Parathyroid adenoma (tissue), 2 donors: Measurements from ENCODE around the gene ATRN.

ENCODE experiments used
- H2AFZ ChIP-seq: fragments of 300-600 bp; sonication (generic); one replicate; pipeline ENCODE4 v1.7.0; 2017; ENCODE audit warnings: antibody characterized with exemption, mild to moderate bottlenecking
- H3K27ac ChIP-seq: fragments of 300-600 bp; sonication (generic); one replicate; pipeline ENCODE4 v1.7.0; 2017
- H3K27me3 ChIP-seq: fragments of 300-600 bp; sonication (generic); one replicate; pipeline ENCODE4 v1.7.0; 2017; ENCODE audit warnings: low read length; ENCODE audit not compliant: control insufficient read depth, insufficient read depth
- H3K36me3 ChIP-seq: fragments of 300-600 bp; sonication (generic); one replicate; pipeline ENCODE4 v1.7.0; 2017; ENCODE audit warnings: low read length; ENCODE audit not compliant: control insufficient read depth, insufficient read depth
- H3K4me1 ChIP-seq: fragments of 300-600 bp; sonication (generic); one replicate; pipeline ENCODE4 v1.7.0; 2017; ENCODE audit warnings: control low read depth
- H3K4me2 ChIP-seq: fragments of 300-600 bp; sonication (generic); one replicate; pipeline ENCODE4 v1.7.0; 2017; ENCODE audit warnings: low read length
- H3K4me3 ChIP-seq: fragments of 300-600 bp; sonication (generic); one replicate; pipeline ENCODE4 v1.7.0; 2017; ENCODE audit warnings: low read depth, low read length
- H3K79me2 ChIP-seq: fragments of 300-600 bp; sonication (generic); one replicate; pipeline ENCODE4 v1.7.0; 2017; ENCODE audit warnings: control low read depth
- H3K9ac ChIP-seq: fragments of 300-600 bp; sonication (generic); one replicate; pipeline ENCODE4 v1.7.0; 2017; ENCODE audit warnings: mild to moderate bottlenecking
- H3K9me3 ChIP-seq: fragments of 300-600 bp; sonication (generic); one replicate; pipeline ENCODE4 v1.7.0; 2017; ENCODE audit warnings: low read length; ENCODE audit not compliant: control insufficient read depth
- TF ChIP-seq, protein P1 (sequence below): fragments of 300-600 bp; sonication (generic); IDR thresholded peaks from one replicate; pipeline ENCODE4 v1.7.0; 2017; ENCODE audit warnings: antibody characterized with exemption, mild to moderate bottlenecking
- donor health status: primary hyperparathyroidism.

The ATRN gene

DNA sequence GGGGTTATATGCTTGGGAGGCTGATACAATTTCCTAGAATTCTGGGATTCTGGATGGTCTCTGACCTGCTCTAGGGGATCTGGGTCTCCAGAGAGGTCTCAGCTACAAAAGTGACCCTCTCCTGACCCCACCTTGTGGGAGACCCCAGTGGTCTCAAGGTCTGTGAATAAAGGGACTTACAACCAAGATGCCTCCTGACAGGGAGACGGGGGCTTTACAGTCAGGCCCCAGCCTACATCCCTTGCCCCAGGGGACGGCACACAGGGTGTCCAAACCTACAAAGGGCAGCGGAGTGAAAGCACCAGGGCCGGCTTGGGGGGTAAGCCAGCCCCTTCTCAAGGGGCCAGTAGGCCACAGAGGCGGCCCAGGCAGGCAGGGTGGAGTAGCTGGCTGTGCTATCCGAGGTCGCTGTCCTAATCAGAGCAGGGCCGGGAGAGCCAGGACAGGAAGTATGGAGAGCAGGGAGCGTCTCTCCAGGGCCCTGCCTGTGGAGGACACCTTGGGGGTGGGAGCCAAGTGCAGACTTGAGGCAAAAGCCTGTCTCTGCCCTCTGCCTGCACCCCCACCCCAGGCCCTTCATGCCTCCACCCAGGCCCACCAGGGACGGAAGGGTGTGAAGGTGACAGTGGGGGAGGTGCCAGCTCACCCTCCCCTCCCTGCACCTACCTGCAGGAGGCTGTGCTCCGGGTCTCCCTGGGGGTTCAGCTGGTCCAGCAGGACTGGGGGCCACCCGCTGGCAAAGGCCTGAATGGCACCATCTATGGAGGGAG lies 188.9 kb downstream of the ATRN start:
- H3K27me3 ChIP-seq = peaks cover 10% of the 10 kb centered on the region
- H3K79me2 ChIP-seq = no peaks in the 10 kb centered on the region
- H3K4me2 ChIP-seq = no peak overlapping the region
- no peak overlapping the region for H3K27ac ChIP-seq
- H3K9me3 ChIP-seq = no peaks in the 10 kb centered on the region
- no peak overlapping the region for H3K4me3 ChIP-seq
- H3K36me3 ChIP-seq = no peaks in the 10 kb centered on the region
- H2AFZ ChIP-seq = no peak overlapping the region
- no peaks in the 10 kb centered on the region for H3K4me1 ChIP-seq
- TF ChIP-seq, protein P1, sequence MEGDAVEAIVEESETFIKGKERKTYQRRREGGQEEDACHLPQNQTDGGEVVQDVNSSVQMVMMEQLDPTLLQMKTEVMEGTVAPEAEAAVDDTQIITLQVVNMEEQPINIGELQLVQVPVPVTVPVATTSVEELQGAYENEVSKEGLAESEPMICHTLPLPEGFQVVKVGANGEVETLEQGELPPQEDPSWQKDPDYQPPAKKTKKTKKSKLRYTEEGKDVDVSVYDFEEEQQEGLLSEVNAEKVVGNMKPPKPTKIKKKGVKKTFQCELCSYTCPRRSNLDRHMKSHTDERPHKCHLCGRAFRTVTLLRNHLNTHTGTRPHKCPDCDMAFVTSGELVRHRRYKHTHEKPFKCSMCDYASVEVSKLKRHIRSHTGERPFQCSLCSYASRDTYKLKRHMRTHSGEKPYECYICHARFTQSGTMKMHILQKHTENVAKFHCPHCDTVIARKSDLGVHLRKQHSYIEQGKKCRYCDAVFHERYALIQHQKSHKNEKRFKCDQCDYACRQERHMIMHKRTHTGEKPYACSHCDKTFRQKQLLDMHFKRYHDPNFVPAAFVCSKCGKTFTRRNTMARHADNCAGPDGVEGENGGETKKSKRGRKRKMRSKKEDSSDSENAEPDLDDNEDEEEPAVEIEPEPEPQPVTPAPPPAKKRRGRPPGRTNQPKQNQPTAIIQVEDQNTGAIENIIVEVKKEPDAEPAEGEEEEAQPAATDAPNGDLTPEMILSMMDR = no peak
- H3K9ac ChIP-seq = no peak overlapping the region

DNA sequence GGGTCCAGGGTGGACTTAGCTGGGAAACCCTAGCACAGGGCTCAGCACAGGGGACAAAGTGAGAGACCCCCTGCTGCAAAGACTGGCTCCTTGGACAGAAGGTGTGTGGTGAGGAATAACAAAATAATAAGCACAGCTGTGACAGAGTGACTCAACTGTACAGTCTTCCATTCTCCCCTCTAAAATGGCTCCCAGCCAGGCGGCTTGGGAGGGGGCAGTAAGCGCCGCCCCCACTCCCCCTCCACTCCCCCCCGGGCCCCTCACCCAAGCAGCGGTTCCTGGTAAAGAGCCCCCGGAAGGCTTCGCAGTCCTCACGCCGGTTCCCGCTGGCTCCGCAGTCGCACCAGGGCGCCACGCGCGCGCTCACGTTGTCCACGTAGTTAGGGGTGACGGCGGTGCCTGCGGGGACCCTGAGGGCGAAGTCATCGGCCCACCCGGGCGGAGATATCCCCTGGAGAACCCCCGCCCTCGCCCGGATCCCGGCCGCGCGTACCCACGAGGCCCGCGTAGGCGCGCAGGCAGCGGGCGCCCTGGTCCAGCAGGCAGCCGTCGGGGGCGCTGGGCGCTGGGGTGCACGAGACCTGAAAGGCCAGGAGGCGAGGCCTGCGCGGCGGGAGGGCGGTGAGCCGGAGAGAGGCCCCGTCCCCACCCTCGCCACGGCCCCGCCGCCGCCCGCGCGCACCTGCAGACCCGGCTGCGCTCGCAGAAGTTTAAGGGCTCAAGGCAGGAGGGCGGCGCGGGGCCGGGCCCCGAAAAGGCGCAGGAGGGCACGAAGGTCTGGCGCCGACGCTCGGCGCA lies 189.6 kb downstream of the ATRN start:
- no peak overlapping the region for H3K4me3 ChIP-seq
- H3K27me3 ChIP-seq = peaks cover 10% of the 10 kb centered on the region
- H3K36me3 ChIP-seq = no peaks in the 10 kb centered on the region
- TF ChIP-seq, protein P1 = no peak
- no peaks in the 10 kb centered on the region for H3K4me1 ChIP-seq
- no peak overlapping the region for H2AFZ ChIP-seq
- H3K9ac ChIP-seq = no peak overlapping the region
- no peaks in the 10 kb centered on the region for H3K9me3 ChIP-seq
- no peaks in the 10 kb centered on the region for H3K79me2 ChIP-seq
- no peak overlapping the region for H3K27ac ChIP-seq
- H3K4me2 ChIP-seq = no peak overlapping the region

DNA sequence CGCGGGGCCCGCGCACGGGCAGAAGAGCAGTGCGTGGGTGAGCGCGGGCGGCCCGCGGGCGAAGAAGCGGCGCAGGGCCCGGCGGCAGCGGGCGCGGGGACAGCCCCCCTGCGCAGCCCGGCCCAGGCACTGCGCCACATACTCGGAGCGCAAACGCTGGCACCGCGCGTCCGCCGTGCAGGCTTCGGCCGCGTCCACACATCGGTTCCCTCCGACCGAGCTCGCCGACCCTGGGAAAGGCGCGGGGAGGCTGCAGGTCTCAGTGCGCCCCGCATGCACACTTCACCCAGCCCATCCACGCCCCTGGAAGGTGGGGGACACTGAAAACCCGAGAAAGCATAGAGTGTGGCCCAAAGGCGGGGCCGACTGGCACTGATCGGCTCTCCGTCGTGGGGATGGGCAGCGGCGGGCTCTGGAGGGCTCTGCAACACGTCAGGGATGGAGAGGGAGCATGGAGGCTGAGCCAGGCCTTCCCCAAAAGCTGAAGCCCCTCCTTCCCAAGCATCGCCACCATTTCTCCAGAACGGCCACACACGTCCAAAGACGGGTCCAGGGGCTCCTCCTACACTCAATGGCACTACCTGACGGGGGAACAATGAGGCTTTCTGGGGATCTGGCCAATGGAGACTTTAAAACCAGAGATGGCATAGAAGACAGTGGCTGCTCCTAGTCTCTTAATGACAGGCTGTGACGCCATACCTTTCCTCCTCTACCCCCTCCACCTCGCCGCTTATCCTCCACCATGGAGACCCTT lies 190.4 kb downstream of the ATRN start:
- H3K4me3 ChIP-seq = no peak overlapping the region
- no peak overlapping the region for H2AFZ ChIP-seq
- H3K9ac ChIP-seq = no peak overlapping the region
- H3K79me2 ChIP-seq = no peaks in the 10 kb centered on the region
- no peaks in the 10 kb centered on the region for H3K9me3 ChIP-seq
- peaks cover 10% of the 10 kb centered on the region for H3K27me3 ChIP-seq
- no peaks in the 10 kb centered on the region for H3K4me1 ChIP-seq
- H3K36me3 ChIP-seq = no peaks in the 10 kb centered on the region
- TF ChIP-seq, protein P1 = no peak
- H3K4me2 ChIP-seq = no peak overlapping the region
- no peak overlapping the region for H3K27ac ChIP-seq

DNA sequence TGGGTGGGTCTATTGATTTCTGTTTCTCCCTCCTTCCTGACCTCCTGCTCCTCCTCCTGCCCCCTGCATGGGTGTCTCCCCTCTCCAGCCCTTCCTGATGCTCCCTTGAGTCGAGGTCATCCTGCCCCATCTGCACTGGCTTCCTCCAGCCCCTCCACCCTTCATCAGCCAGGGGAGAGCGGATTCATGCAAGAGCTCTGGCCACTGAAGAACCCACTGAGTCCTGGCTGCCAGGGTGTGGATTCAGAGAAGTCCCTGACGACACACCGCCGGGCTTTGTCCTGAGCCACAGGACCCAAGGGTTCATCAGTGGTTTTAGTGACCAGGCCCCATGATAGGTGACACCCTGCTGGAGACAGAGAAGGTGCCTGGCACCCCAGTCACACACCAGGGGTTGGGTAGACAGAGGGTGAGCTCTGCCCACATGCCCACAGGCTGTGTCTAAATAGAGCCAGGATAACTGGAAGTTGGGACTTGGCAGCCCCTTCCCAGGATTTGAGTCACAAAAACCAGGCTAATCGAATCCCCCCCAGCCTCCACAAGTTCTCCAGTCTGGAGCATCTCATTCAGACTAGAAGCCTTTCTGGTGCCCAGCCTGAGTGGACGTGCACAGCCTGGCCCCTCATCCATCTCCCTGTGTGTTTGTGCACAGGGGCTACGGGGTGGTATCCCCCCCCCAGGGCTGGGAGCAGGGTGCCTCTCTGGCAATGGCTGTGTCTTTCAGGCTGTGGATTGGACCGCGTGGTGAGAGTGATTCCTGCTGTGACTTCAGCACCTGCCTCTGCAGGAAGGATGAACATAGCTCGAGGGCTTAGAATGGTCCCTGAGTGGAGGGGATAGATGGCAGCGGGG lies 191.2 kb downstream of the ATRN start:
- no peaks in the 10 kb centered on the region for H3K79me2 ChIP-seq
- no peak overlapping the region for H3K4me2 ChIP-seq
- peaks cover 10% of the 10 kb centered on the region for H3K27me3 ChIP-seq
- TF ChIP-seq, protein P1 = no peak
- H3K27ac ChIP-seq = no peak overlapping the region
- H3K9ac ChIP-seq = no peak overlapping the region
- H3K4me3 ChIP-seq = no peak overlapping the region
- no peaks in the 10 kb centered on the region for H3K36me3 ChIP-seq
- H3K9me3 ChIP-seq = no peaks in the 10 kb centered on the region
- H3K4me1 ChIP-seq = no peaks in the 10 kb centered on the region
- no peak overlapping the region for H2AFZ ChIP-seq
